Medulla oblongata (tissue), 1 donor: ENCODE measurements around the gene TPD52L2.
A peak's percentile ranks its signal among the peaks of the same experiment; 100 is the strongest.
"Not testable (repeated sequence)": the region's sequence is repeated elsewhere in the genome, so short reads cannot be mapped to it uniquely, and the experiment has no call there.

Experiments used
- DNase-seq: peaks from one replicate; pipeline ENCODE4 v3.0.0-alpha.2; 2015; ENCODE audit errors: extremely low spot score

TPD52L2 gene

GRCh38 chr20:63895952-63896263, 30.8 kb downstream of the TPD52L2 start:
- peak; percentile 38 for DNase-seq

- peak; percentile 83 for DNase-seq
Observed at GRCh38 chr20:63896264-63897105, 31.4 kb downstream of the TPD52L2 start.

- no peak for DNase-seq
Observed at GRCh38 chr20:63897978-63898561, 33.0 kb downstream of the TPD52L2 start.

- no peak for DNase-seq
Observed at GRCh38 chr20:63898882-63899558, 34.0 kb downstream of the TPD52L2 start.

- DNase-seq = no peak
Observed at GRCh38 chr20:63900413-63900812, 35.3 kb downstream of the TPD52L2 start.

GRCh38 chr20:63903796-63904561, 38.9 kb downstream of the TPD52L2 start:
- no peak for DNase-seq

GRCh38 chr20:63908008-63908682, 43.1 kb downstream of the TPD52L2 start:
- DNase-seq = no peak

GRCh38 chr20:63911176-63911575, 46.1 kb downstream of the TPD52L2 start:
- DNase-seq = peak; percentile 81

GRCh38 chr20:63913768-63914167, 48.7 kb downstream of the TPD52L2 start:
- DNase-seq = no peak

GRCh38 chr20:63915471-63915870, 50.4 kb downstream of the TPD52L2 start:
- peak; percentile 80 for DNase-seq

GRCh38 chr20:63916371-63916939, 51.4 kb downstream of the TPD52L2 start:
- not testable (repeated sequence) for DNase-seq

- DNase-seq = no peak
Observed at GRCh38 chr20:63917811-63918210, 52.7 kb downstream of the TPD52L2 start.

GRCh38 chr20:63919130-63919529, 54.1 kb downstream of the TPD52L2 start:
- DNase-seq = no peak

- DNase-seq = no peak
Observed at GRCh38 chr20:63920226-63920625, 55.2 kb downstream of the TPD52L2 start.

- no peak for DNase-seq
Observed at GRCh38 chr20:63923651-63924050, 58.6 kb downstream of the TPD52L2 start.

- DNase-seq = no peak
Observed at GRCh38 chr20:63924241-63924640, 59.2 kb downstream of the TPD52L2 start.

GRCh38 chr20:63926298-63926697, 61.2 kb downstream of the TPD52L2 start:
- DNase-seq = no peak

- DNase-seq = no peak
Observed at GRCh38 chr20:63929071-63929470, 64.0 kb downstream of the TPD52L2 start.

- not testable (repeated sequence) for DNase-seq
Observed at GRCh38 chr20:63929473-63929883, 64.4 kb downstream of the TPD52L2 start.

GRCh38 chr20:63930971-63931553, 66.0 kb downstream of the TPD52L2 start:
- DNase-seq = no peak

- DNase-seq = no peak
Observed at GRCh38 chr20:63931735-63932134, 66.7 kb downstream of the TPD52L2 start.
